DOHH2 (cell line): ENCODE results near the gene CHI3L2.

Experiments
- EZH2phosphoT487 ChIP-seq: fragments of 200-600 bp; sonication (generic); IDR thresholded peaks from 2 replicates; pipeline ENCODE4 v1.6.1; 2017; ENCODE audit warnings: borderline replicate concordance, mild to moderate bottlenecking, antibody characterized with exemption, low read length, moderate library complexity, mixed read lengths
- TF ChIP-seq, protein P1 (sequence below): fragments of 200-600 bp; sonication (generic); IDR thresholded peaks from one replicate; pipeline ENCODE4 v1.5.1; 2014; ENCODE audit warnings: antibody characterized with exemption, mild to moderate bottlenecking, low read depth, low read length; ENCODE audit not compliant: poor library complexity, severe bottlenecking

DNA sequence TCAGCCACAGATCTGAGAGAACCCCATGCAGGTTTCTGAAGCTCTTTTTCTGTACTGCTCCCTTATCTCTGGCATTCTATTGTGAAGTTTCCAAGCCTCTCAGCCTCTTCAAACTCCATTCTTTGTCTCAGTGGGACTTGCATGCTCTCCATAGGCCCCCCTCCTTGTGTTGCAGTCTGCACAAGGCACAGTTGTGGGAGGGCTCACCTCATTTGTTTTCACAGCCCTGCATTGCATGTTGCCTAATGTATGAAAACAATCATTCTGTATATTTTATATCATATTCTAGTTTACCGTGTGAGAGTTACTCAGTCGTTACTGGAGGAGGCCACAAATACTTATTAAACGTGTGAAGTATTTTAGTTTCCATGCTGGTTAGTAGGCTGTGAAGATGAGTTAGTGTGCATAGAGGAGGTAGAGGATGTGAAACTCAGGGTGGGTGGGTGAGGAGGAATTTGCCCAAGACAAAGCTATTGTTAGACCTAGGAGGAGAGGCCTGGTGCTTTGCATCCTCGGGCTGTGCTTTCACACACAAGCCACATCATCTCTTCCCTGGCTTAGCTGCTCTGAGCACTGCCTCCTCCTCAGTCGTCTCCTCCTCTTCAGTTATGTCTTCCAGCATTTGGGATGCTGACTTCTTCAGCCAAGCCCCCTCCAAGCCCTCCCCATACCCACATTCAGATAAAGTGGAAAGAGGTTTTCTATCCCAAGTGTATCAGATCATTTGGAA is 7.8 kb upstream of the CHI3L2 start:
- TF ChIP-seq, protein P1, sequence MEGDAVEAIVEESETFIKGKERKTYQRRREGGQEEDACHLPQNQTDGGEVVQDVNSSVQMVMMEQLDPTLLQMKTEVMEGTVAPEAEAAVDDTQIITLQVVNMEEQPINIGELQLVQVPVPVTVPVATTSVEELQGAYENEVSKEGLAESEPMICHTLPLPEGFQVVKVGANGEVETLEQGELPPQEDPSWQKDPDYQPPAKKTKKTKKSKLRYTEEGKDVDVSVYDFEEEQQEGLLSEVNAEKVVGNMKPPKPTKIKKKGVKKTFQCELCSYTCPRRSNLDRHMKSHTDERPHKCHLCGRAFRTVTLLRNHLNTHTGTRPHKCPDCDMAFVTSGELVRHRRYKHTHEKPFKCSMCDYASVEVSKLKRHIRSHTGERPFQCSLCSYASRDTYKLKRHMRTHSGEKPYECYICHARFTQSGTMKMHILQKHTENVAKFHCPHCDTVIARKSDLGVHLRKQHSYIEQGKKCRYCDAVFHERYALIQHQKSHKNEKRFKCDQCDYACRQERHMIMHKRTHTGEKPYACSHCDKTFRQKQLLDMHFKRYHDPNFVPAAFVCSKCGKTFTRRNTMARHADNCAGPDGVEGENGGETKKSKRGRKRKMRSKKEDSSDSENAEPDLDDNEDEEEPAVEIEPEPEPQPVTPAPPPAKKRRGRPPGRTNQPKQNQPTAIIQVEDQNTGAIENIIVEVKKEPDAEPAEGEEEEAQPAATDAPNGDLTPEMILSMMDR = no peak
- no peak for TF ChIP-seq EZH2phosphoT487
